ENCODE results near the gene C6orf52. TPM values are rescaled to one million over a fixed set of nuclear protein-coding genes. Genes with fewer than 3 reads are reported as not detected.
A peak's percentile ranks its signal among the peaks of the same experiment; 100 is the strongest.

Gene C6orf52
- total RNA-seq, 1 experiment from 2014 or later = 6.5 TPM

DNA sequence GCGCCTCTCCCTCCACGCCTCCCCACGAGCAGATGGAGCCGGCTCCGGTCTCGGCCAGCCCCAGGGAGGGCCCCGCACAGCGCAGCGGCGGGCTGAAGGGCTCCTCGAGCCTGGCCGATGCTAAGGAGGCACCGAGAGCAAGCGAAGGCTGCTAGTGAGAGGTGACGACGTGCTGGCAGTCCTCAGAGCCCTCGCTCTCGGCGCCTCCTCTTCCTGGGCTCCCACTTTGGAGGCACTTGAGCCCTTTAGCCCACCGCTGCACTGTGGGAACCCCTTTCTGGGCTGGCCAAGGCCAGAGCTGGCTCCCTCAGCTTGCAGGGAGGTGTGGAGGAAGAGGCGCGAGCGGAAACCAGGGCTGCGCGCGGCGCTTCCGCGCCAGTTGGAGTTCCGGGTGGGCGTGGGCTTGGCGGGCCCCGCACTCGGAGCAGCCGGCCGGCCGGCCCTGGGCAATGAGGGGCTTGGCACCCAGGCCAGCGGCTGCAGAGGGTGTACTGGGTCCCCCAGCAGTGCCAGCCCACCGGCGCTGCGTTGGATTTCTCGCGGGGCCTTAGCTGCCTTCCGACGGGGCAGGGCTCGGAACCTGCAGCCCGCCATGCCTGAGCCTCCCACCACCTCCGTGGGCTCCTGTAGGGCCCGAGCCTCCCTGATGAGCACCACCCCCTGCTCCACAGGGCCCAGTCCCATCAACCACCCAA is 26.0 kb upstream of the C6orf52 start:
- H3K36me3 ChIP-seq (ENCODE audit: control insufficient read depth, insufficient read depth, low read length) = no peaks in the 10 kb centered on the region
- no peaks in the 10 kb centered on the region for H3K9me3 ChIP-seq (ENCODE audit: control insufficient read depth, insufficient read depth, low read depth, low read length)
- BruUV-seq (replicated peaks) = no TSS peak
- POLR2A ChIA-PET = interaction anchor here (0.6 kb wide), 1 partner anchor 29 kb away, joined by 3 read pairs; no protein-coding TSS in a partner anchor
- CTCF ChIA-PET = no interaction called here
- ATAC-seq (no peak), DNase-seq (ENCODE audit: low read depth, low spot score) (no peak)
- in situ Hi-C loops (cut with HindIII; ENCODE audit: low pct_unique_long_range_greater_than_20kb, low sequenced_read_pairs) (no loop called here), intact Hi-C loops (cut with micrococcal nuclease; ENCODE audit: unreplicated experiment) (no loop called here)
- H3K4me3 ChIP-seq (ENCODE audit: low read depth in 2 of 2, low read length in 2 of 2) = peak overlapping the region in 1 of 2 experiments; percentile 11; a peak in 1 of 4 replicates
- TF ChIP-seq, protein P1, sequence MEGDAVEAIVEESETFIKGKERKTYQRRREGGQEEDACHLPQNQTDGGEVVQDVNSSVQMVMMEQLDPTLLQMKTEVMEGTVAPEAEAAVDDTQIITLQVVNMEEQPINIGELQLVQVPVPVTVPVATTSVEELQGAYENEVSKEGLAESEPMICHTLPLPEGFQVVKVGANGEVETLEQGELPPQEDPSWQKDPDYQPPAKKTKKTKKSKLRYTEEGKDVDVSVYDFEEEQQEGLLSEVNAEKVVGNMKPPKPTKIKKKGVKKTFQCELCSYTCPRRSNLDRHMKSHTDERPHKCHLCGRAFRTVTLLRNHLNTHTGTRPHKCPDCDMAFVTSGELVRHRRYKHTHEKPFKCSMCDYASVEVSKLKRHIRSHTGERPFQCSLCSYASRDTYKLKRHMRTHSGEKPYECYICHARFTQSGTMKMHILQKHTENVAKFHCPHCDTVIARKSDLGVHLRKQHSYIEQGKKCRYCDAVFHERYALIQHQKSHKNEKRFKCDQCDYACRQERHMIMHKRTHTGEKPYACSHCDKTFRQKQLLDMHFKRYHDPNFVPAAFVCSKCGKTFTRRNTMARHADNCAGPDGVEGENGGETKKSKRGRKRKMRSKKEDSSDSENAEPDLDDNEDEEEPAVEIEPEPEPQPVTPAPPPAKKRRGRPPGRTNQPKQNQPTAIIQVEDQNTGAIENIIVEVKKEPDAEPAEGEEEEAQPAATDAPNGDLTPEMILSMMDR (IDR thresholded peaks at IDR 0.05) = no peak
- TF ChIP-seq REST (IDR thresholded peaks at IDR 0.05; ENCODE audit: insufficient read depth in 1 of 2, low read depth in 2 of 2, low read length in 1 of 2) = no peak
- TF ChIP-seq SIN3A (IDR thresholded peaks at IDR 0.05; ENCODE audit: borderline replicate concordance, insufficient read depth, low read depth, low read length) = no peak
- no peak for TF ChIP-seq POLR2AphosphoS5 (IDR thresholded peaks at IDR 0.05; ENCODE audit: low read depth, low read length)
- no peak for TF ChIP-seq TCF7L2 (IDR thresholded peaks at IDR 0.05; ENCODE audit: low read depth, low read length)
- peaks cover 16% of the 10 kb centered on the region for H3K4me1 ChIP-seq (ENCODE audit: control insufficient read depth, insufficient read depth, low read length)
- H3K27me3 ChIP-seq (ENCODE audit: control insufficient read depth, insufficient read depth, low read length) = no peaks in the 10 kb centered on the region
- no peak overlapping the region for H3K27ac ChIP-seq (ENCODE audit: low read length)

GRCh38 chr6:10719964-10720264 is 25.5 kb upstream of the C6orf52 start:
- POLR2A ChIA-PET = interaction anchor here (0.6 kb wide), 1 partner anchor 29 kb away, joined by 3 read pairs; no protein-coding TSS in a partner anchor
- CTCF ChIA-PET = no interaction called here
- intact Hi-C loops (cut with micrococcal nuclease; ENCODE audit: unreplicated experiment) = loop anchor here (10.0 kb wide), 1 partner anchor 75 kb away; no protein-coding TSS in a partner anchor
- ATAC-seq (no peak), DNase-seq (ENCODE audit: low read depth, low spot score) (no peak)
- H3K9me3 ChIP-seq (ENCODE audit: control insufficient read depth, insufficient read depth, low read depth, low read length) = no peaks in the 10 kb centered on the region
- no peaks in the 10 kb centered on the region for H3K36me3 ChIP-seq (ENCODE audit: control insufficient read depth, insufficient read depth, low read length)
- H3K27ac ChIP-seq (ENCODE audit: low read length) = no peak overlapping the region
- TF ChIP-seq TCF7L2 (IDR thresholded peaks at IDR 0.05; ENCODE audit: low read depth, low read length) = no peak
- TF ChIP-seq, protein P1 (IDR thresholded peaks at IDR 0.05) = no peak
- no peak for TF ChIP-seq SIN3A (IDR thresholded peaks at IDR 0.05; ENCODE audit: borderline replicate concordance, insufficient read depth, low read depth, low read length)
- no peak for TF ChIP-seq REST (IDR thresholded peaks at IDR 0.05; ENCODE audit: insufficient read depth in 1 of 2, low read depth in 2 of 2, low read length in 1 of 2)
- no peak for TF ChIP-seq POLR2AphosphoS5 (IDR thresholded peaks at IDR 0.05; ENCODE audit: low read depth, low read length)
- BruUV-seq (replicated peaks) = no TSS peak
- in situ Hi-C loops (cut with HindIII; ENCODE audit: low pct_unique_long_range_greater_than_20kb, low sequenced_read_pairs) = no loop called here
- peak overlapping the region in 1 of 2 experiments; percentile 11; a peak in 1 of 4 replicates for H3K4me3 ChIP-seq (ENCODE audit: low read depth in 2 of 2, low read length in 2 of 2)
- no peaks in the 10 kb centered on the region for H3K27me3 ChIP-seq (ENCODE audit: control insufficient read depth, insufficient read depth, low read length)
- H3K4me1 ChIP-seq (ENCODE audit: control insufficient read depth, insufficient read depth, low read length) = peaks cover 14% of the 10 kb centered on the region

All from Panc1 (cell line).